Activated CD8-positive, alpha-beta T cell treated with anti-CD3 and anti-CD28 coated beads for 36 hours (primary cell): ENCODE measurements around the gene SP110. TPM values are rescaled to one million over a fixed set of nuclear protein-coding genes. Genes with fewer than 3 reads are reported as not detected.
A peak's percentile ranks its signal among the peaks of the same experiment; 100 is the strongest.

Source experiments
- ATAC-seq: fragments of 200-7000 bp; cut with Tn5 transposase; one replicate; pipeline ENCODE4 v1.10.0; 2021; ENCODE audit warnings: mild to moderate bottlenecking, moderate library complexity
- CTCF ChIA-PET: fragments of 350-600 bp; sonication (Branson Sonifier 250); formaldehyde crosslinking; loops from one replicate; lab custom pipeline; 2021; ENCODE audit warnings: antibody characterized with exemption; lab: Charles Lee
- POLR2A ChIA-PET: fragments of 350-600 bp; sonication (Branson Sonifier 250); formaldehyde crosslinking; loops from one replicate; lab custom pipeline; 2021; ENCODE audit warnings: antibody characterized with exemption; lab: Charles Lee
- DNase-seq: peaks from one replicate; pipeline ENCODE4 v3.0.0-alpha.2; 2020
- H3K27ac Mint-ChIP-seq: one replicate; pipeline ENCODE4 v1.8.0; 2021; ENCODE audit warnings: mild to moderate bottlenecking, mixed read lengths
- H3K27me3 Mint-ChIP-seq: one replicate; pipeline ENCODE4 v1.8.0; 2021; ENCODE audit warnings: mixed read lengths
- H3K36me3 Mint-ChIP-seq: one replicate; pipeline ENCODE4 v1.8.0; 2021; ENCODE audit warnings: low read depth, mixed read lengths
- H3K4me1 Mint-ChIP-seq: one replicate; pipeline ENCODE4 v1.8.0; 2021; ENCODE audit warnings: low read depth, mixed read lengths
- H3K4me3 Mint-ChIP-seq: one replicate; pipeline ENCODE4 v1.8.0; 2021; ENCODE audit warnings: mild to moderate bottlenecking, moderate library complexity, mixed read lengths
- H3K9me3 Mint-ChIP-seq: one replicate; pipeline ENCODE4 v1.8.0; 2021; ENCODE audit warnings: mixed read lengths
- CTCF ChIP-seq: fragments of 200-600 bp; IDR thresholded peaks from one replicate; pipeline ENCODE4 v1.8.0; 2022; ENCODE audit warnings: antibody characterized with exemption, mild to moderate bottlenecking
- intact Hi-C: fragments of 100-400 bp; cut with micrococcal nuclease; formaldehyde crosslinking; loops from one replicate; pipeline ENCODE4 v1.10.0; 2022
- total RNA-seq, 2 experiments: library from RNA; stranded (reverse); gene quantifications; one replicate each; pipeline ENCODE4 v1.2.3, GENCODE V29; 2021

Gene SP110
- total RNA-seq, 2 experiments from 2014 or later, result 67.0 to 69.4 TPM

GRCh38 chr2:230172156-230172555 is 47.6 kb downstream of the SP110 start:
- H3K4me3 Mint-ChIP-seq, result no peak overlapping the region
- peaks cover 42% of the 10 kb centered on the region for H3K36me3 Mint-ChIP-seq
- intact Hi-C loops, result no loop called here
- no peak overlapping the region for H3K27ac Mint-ChIP-seq
- peaks cover 6% of the 10 kb centered on the region for H3K4me1 Mint-ChIP-seq
- DNase-seq (no peak), ATAC-seq (no peak)
- ChIA-PET CTCF (interaction anchor here (5.2 kb wide), 1 partner anchor 13 kb away, joined by 38 read pairs; no protein-coding TSS in a partner anchor), POLR2A (no interaction called here)
- H3K9me3 Mint-ChIP-seq, result no peaks in the 10 kb centered on the region
- no peak for TF ChIP-seq CTCF
- no peaks in the 10 kb centered on the region for H3K27me3 Mint-ChIP-seq

- Mint-ChIP-seq H3K9me3 (no peaks in the 10 kb centered on the region), H3K27me3 (no peaks in the 10 kb centered on the region), H3K27ac (peak overlapping the region; percentile 27), H3K4me1 (peaks cover 6% of the 10 kb centered on the region), H3K36me3 (peaks cover 39% of the 10 kb centered on the region), H3K4me3 (no peak overlapping the region)
- no peak for TF ChIP-seq CTCF
- peak; percentile 20 for DNase-seq
- POLR2A ChIA-PET, result interaction anchor here (0.5 to 1.5 kb wide), 3 partner anchors 11 to 156 kb away, joined by 3 to 4 read pairs (median 3); no protein-coding TSS in a partner anchor
- intact Hi-C loops, result no loop called here
- CTCF ChIA-PET, result interaction anchor here (1.1 to 5.2 kb wide), 3 partner anchors 11 to 103 kb away, joined by 3 to 38 read pairs (median 12); no protein-coding TSS in a partner anchor
- ATAC-seq, result no peak
Observed at GRCh38 chr2:230170532-230170931, 49.3 kb downstream of the SP110 start.

GRCh38 chr2:230166557-230167170 is 53.1 kb downstream of the SP110 start:
- DNase-seq (no peak), ATAC-seq (no peak)
- intact Hi-C loops, result no loop called here
- no peak overlapping the region for H3K27ac Mint-ChIP-seq
- ChIA-PET CTCF (no interaction called here), POLR2A (no interaction called here)
- no peaks in the 10 kb centered on the region for H3K9me3 Mint-ChIP-seq
- no peak for TF ChIP-seq CTCF
- H3K4me1 Mint-ChIP-seq, result peaks cover 6% of the 10 kb centered on the region
- H3K4me3 Mint-ChIP-seq, result no peak overlapping the region
- H3K36me3 Mint-ChIP-seq, result peaks cover 31% of the 10 kb centered on the region
- no peaks in the 10 kb centered on the region for H3K27me3 Mint-ChIP-seq

- intact Hi-C loops, result loop anchor here (5.0 kb wide), 1 partner anchor 97 kb away; the partner anchor contains the start of gene SLC16A14
- CTCF ChIA-PET, result no interaction called here
- H3K36me3 Mint-ChIP-seq, result peaks cover 18% of the 10 kb centered on the region
Observed at GRCh38 chr2:230164139-230164538, 55.6 kb downstream of the SP110 start.

More at GRCh38 chr2:230164139-230164538, 55.6 kb downstream of the SP110 start:
- no peak overlapping the region for H3K4me3 Mint-ChIP-seq
- no peaks in the 10 kb centered on the region for H3K9me3 Mint-ChIP-seq
- no peak for TF ChIP-seq CTCF
- no peak overlapping the region for H3K27ac Mint-ChIP-seq
- DNase-seq (no peak), ATAC-seq (no peak)
- no peaks in the 10 kb centered on the region for H3K27me3 Mint-ChIP-seq
- POLR2A ChIA-PET, result no interaction called here
- H3K4me1 Mint-ChIP-seq, result peaks cover 2% of the 10 kb centered on the region
